GM12872 (cell line): ENCODE measurements around the gene LCE1F.

Source experiments
- CTCF ChIP-seq: IDR thresholded peaks from 3 replicates; pipeline ENCODE4 v1.5.1; 2011; ENCODE audit warnings: low read depth, mild to moderate bottlenecking, low read length, moderate library complexity; ENCODE audit not compliant: insufficient read depth

The LCE1F gene

GRCh38 chr1:152774875-152775274 lies at the start of gene LCE1F:
Gene LCE1F (plus strand): TSS chr1:152775140. CDS start chr1:152776372, 1,232 bp downstream.
- TF ChIP-seq CTCF = peak; percentile 24; the same call in 1 of the 3 replicates

- no peak for TF ChIP-seq CTCF
Observed at GRCh38 chr1:152725261-152725660, 49.7 kb upstream of the LCE1F start.

- TF ChIP-seq CTCF = no peak
Observed at GRCh38 chr1:152728986-152729385, 46.0 kb upstream of the LCE1F start.

GRCh38 chr1:152735648-152736047 lies 39.3 kb upstream of the LCE1F start:
- peak; percentile 46 for TF ChIP-seq CTCF

GRCh38 chr1:152737997-152738396 lies 36.9 kb upstream of the LCE1F start:
- TF ChIP-seq CTCF = no peak

- TF ChIP-seq CTCF = no peak
Observed at GRCh38 chr1:152739841-152740240, 35.1 kb upstream of the LCE1F start.

GRCh38 chr1:152741656-152742055 lies 33.3 kb upstream of the LCE1F start:
- no peak for TF ChIP-seq CTCF
